Bronchial epithelial cell (primary cell): ENCODE data around the gene HSD17B10. TPM values are rescaled to one million over a fixed set of nuclear protein-coding genes. Genes with fewer than 3 reads are reported as not detected.

ENCODE experiments used
- DNase-seq: peaks from one replicate; pipeline ENCODE4 v3.0.0-alpha.2; 2010; ENCODE audit warnings: low read depth
- FAIRE-seq: peaks from 2 replicates; lab custom pipeline; 2011; peaks lifted over from hg19 to GRCh38; lab: Jason Lieb, UNC
- H3K27me3 ChIP-seq: 2 replicates; pipeline ENCODE4 v1.5.1; 2011; ENCODE audit warnings: low read length; ENCODE audit not compliant: control insufficient read depth, insufficient read depth
- H3K36me3 ChIP-seq: 2 replicates; pipeline ENCODE4 v1.5.1; 2011; ENCODE audit warnings: low read length; ENCODE audit not compliant: control insufficient read depth, insufficient read depth
- H3K4me3 ChIP-seq: 2 replicates; pipeline ENCODE4 v1.5.1; 2011; ENCODE audit warnings: mild to moderate bottlenecking, low read depth, low read length, control low read depth
- CTCF ChIP-seq: IDR thresholded peaks from 2 replicates; pipeline ENCODE4 v1.5.1; 2011; ENCODE audit warnings: mild to moderate bottlenecking, moderate library complexity, low read length, control low read depth, inconsistent platforms; ENCODE audit not compliant: insufficient read depth, severe bottlenecking
- total RNA-seq: library from RNA; depleted of rRNA; stranded (reverse); fragments of >200 nt; gene quantifications from 2 replicates; pipeline ENCODE4 v1.2.1, GENCODE V29; 2014

HSD17B10 gene
- total RNA-seq, 1 donor from 2014 or later, result 70.0 TPM

- FAIRE-seq, result no peak
- DNase-seq, result peak; percentile 53
- Histone ChIP-seq H3K36me3 (peaks cover 6% of the 10 kb centered on the region), H3K27me3 (no peaks in the 10 kb centered on the region), H3K4me3 (no peak overlapping the region)
- TF ChIP-seq CTCF, result peak; percentile 73
Observed at GRCh38 chrX:53435997-53436396, 1.8 kb upstream of the HSD17B10 start.

- H3K36me3 ChIP-seq, result peaks cover 10% of the 10 kb centered on the region
- TF ChIP-seq CTCF, result no peak
- no peak overlapping the region for H3K4me3 ChIP-seq
- no peaks in the 10 kb centered on the region for H3K27me3 ChIP-seq
- no peak for FAIRE-seq
- no peak for DNase-seq
Observed at GRCh38 chrX:53430231-53430630, 3.9 kb downstream of the HSD17B10 start.

GRCh38 chrX:53429755-53430154 is 4.4 kb downstream of the HSD17B10 start:
- H3K27me3 ChIP-seq, result no peaks in the 10 kb centered on the region
- DNase-seq (no peak), FAIRE-seq (no peak)
- H3K36me3 ChIP-seq, result peaks cover 10% of the 10 kb centered on the region
- no peak overlapping the region for H3K4me3 ChIP-seq
- no peak for TF ChIP-seq CTCF

- FAIRE-seq (no peak), DNase-seq (no peak)
- no peak for TF ChIP-seq CTCF
- Histone ChIP-seq H3K27me3 (no peaks in the 10 kb centered on the region), H3K36me3 (no peaks in the 10 kb centered on the region), H3K4me3 (peak within 1 kb of the TSS; percentile 72)
Observed at GRCh38 chrX:53422861-53423306, 11.3 kb downstream of the HSD17B10 start, which contains the start of gene RIBC1. Gene RIBC1, plus strand, starts transcription at chrX:53422873. Its CDS starts 3,404 bp downstream, at chrX:53426277.

- peak; percentile 90 for FAIRE-seq
- TF ChIP-seq CTCF, result no peak
- Histone ChIP-seq H3K4me3 (peak within 1 kb of the TSS; percentile 72), H3K36me3 (no peaks in the 10 kb centered on the region), H3K27me3 (no peaks in the 10 kb centered on the region)
- DNase-seq, result peak; percentile 93
Observed at GRCh38 chrX:53422086-53422860, 11.9 kb downstream of the HSD17B10 start, which contains the start of gene SMC1A. Gene SMC1A, minus strand, starts transcription at chrX:53422654. Its CDS starts 54 bp downstream, at chrX:53422600.

GRCh38 chrX:53421772-53422085 is 12.4 kb downstream of the HSD17B10 start:
- FAIRE-seq, result no peak
- no peaks in the 10 kb centered on the region for H3K27me3 ChIP-seq

More at GRCh38 chrX:53421772-53422085, 12.4 kb downstream of the HSD17B10 start:
- no peak for TF ChIP-seq CTCF
- DNase-seq, result no peak
- Histone ChIP-seq H3K4me3 (peak overlapping the region; percentile 72), H3K36me3 (no peaks in the 10 kb centered on the region)
